HL-60 (cell line): ENCODE data around the gene E4F1.

Experiments used
- DNase-seq, 2 experiments: peaks; one replicate each; pipeline ENCODE4 v3.0.0-alpha.2; 2010 to 2020; ENCODE audit warnings: low read depth in 1 of 2, low spot score in 1 of 2
- H3K27ac ChIP-seq: fragments of 250-450 bp; sonication (Bioruptor Pico); replicated peaks from 2 replicates; pipeline ENCODE4 v1.5.1; 2020; ENCODE audit warnings: mild to moderate bottlenecking, moderate library complexity
- H3K27me3 ChIP-seq: fragments of 250-450 bp; sonication (Bioruptor Pico); 2 replicates; pipeline ENCODE4 v1.5.1; 2021; ENCODE audit warnings: mild to moderate bottlenecking, moderate library complexity; ENCODE audit not compliant: insufficient read depth, poor library complexity, severe bottlenecking
- H3K4me3 ChIP-seq: replicated peaks from 2 replicates; pipeline ENCODE4 v1.5.1; 2011; ENCODE audit warnings: mild to moderate bottlenecking, control low read depth, low read length; ENCODE audit not compliant: insufficient read depth
- GABPA ChIP-seq: IDR thresholded peaks from 2 replicates; pipeline ENCODE4 v1.6.1; 2012; ENCODE audit warnings: low read depth
- POLR2AphosphoS5 ChIP-seq: IDR thresholded peaks from 2 replicates; pipeline ENCODE4 v1.6.1; 2012; ENCODE audit warnings: low read depth
- SPI1 ChIP-seq: IDR thresholded peaks from 2 replicates; pipeline ENCODE4 v1.6.1; 2012; ENCODE audit warnings: low read depth, mild to moderate bottlenecking, borderline replicate concordance
- TF ChIP-seq, protein P1 (sequence below): IDR thresholded peaks from 2 replicates; pipeline ENCODE4 v1.6.1; 2012; ENCODE audit warnings: low read depth; ENCODE audit not compliant: insufficient replicate concordance
- TF ChIP-seq, protein P2 (sequence below): IDR thresholded peaks from one replicate; pipeline ENCODE4 v1.5.1; 2011; ENCODE audit warnings: low read length, control low read depth, inconsistent platforms; ENCODE audit not compliant: insufficient read depth

The E4F1 gene

DNA sequence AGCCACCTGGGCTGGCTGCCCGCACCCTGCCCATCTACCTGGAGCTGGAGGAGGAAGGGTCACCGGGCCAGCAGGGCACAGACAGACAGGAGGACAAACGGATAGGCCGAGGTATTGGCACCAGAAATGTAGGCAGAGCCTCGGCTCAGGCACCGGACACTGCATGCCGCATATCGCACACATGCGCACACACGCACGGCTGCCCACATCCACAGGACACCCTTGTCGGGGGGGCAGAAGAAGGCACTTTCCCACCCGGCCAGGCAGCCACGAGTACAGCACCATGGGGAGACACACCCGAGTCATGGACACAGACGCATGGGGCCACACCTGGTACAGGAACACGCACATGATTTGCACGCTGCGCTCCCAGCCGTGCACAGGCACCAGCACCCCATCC lies 41.4 kb upstream of the E4F1 start:
- TF ChIP-seq, protein P1, sequence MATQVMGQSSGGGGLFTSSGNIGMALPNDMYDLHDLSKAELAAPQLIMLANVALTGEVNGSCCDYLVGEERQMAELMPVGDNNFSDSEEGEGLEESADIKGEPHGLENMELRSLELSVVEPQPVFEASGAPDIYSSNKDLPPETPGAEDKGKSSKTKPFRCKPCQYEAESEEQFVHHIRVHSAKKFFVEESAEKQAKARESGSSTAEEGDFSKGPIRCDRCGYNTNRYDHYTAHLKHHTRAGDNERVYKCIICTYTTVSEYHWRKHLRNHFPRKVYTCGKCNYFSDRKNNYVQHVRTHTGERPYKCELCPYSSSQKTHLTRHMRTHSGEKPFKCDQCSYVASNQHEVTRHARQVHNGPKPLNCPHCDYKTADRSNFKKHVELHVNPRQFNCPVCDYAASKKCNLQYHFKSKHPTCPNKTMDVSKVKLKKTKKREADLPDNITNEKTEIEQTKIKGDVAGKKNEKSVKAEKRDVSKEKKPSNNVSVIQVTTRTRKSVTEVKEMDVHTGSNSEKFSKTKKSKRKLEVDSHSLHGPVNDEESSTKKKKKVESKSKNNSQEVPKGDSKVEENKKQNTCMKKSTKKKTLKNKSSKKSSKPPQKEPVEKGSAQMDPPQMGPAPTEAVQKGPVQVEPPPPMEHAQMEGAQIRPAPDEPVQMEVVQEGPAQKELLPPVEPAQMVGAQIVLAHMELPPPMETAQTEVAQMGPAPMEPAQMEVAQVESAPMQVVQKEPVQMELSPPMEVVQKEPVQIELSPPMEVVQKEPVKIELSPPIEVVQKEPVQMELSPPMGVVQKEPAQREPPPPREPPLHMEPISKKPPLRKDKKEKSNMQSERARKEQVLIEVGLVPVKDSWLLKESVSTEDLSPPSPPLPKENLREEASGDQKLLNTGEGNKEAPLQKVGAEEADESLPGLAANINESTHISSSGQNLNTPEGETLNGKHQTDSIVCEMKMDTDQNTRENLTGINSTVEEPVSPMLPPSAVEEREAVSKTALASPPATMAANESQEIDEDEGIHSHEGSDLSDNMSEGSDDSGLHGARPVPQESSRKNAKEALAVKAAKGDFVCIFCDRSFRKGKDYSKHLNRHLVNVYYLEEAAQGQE: no peak
- TF ChIP-seq SPI1 (no peak), GABPA (no peak), POLR2AphosphoS5 (no peak)
- TF ChIP-seq, protein P2, sequence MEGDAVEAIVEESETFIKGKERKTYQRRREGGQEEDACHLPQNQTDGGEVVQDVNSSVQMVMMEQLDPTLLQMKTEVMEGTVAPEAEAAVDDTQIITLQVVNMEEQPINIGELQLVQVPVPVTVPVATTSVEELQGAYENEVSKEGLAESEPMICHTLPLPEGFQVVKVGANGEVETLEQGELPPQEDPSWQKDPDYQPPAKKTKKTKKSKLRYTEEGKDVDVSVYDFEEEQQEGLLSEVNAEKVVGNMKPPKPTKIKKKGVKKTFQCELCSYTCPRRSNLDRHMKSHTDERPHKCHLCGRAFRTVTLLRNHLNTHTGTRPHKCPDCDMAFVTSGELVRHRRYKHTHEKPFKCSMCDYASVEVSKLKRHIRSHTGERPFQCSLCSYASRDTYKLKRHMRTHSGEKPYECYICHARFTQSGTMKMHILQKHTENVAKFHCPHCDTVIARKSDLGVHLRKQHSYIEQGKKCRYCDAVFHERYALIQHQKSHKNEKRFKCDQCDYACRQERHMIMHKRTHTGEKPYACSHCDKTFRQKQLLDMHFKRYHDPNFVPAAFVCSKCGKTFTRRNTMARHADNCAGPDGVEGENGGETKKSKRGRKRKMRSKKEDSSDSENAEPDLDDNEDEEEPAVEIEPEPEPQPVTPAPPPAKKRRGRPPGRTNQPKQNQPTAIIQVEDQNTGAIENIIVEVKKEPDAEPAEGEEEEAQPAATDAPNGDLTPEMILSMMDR: no peak
- Histone ChIP-seq H3K4me3 (no peak overlapping the region), H3K27ac (no peak overlapping the region), H3K27me3 (peaks cover 3% of the 10 kb centered on the region)
- DNase-seq: no peak

DNA sequence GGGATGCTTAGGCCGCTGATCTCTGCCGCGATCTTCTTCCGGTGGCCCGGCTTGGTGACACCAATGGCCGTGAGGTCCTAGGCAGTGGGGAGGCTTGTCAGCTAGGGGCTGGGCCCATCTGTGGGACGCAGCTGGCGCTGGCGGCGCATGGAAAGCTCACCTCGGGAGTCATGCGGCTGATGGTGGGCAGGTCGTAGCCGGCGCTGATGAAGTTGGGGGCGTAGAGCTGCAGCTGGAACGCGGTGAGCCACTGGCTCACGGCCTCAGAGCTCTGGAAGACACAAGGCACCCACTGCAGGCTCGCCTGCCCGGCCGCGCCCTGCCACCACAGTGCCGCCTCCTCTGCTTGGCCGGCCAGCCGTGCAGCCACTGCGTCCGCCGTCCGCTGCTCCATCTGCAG lies 39.7 kb upstream of the E4F1 start:
- Histone ChIP-seq H3K27ac (no peak overlapping the region), H3K4me3 (no peak overlapping the region), H3K27me3 (peaks cover 3% of the 10 kb centered on the region)
- no peak for DNase-seq
- TF ChIP-seq GABPA (no peak), SPI1 (no peak), POLR2AphosphoS5 (no peak)
- TF ChIP-seq, protein P2: no peak
- TF ChIP-seq, protein P1: no peak

DNA sequence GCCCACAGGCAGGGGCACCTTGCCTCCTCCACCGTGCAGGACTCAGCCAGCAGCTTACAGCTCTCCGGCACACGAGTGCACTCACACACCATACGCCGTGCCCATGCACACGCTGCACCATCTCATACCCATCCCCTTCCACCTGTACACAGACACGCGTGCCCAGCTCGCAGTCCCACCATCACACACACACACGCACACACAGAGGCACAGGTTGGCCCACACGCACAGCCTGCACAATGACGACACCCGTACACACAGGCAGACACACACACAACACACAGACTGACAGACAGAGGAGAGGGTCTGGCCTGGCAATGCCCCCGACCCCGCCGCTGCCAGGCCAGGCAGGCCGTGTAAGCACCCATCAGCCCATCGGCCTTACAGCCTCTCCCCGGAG lies 39.0 kb upstream of the E4F1 start:
- Histone ChIP-seq H3K27ac (no peak overlapping the region), H3K4me3 (no peak overlapping the region), H3K27me3 (peaks cover 3% of the 10 kb centered on the region)
- DNase-seq: no peak
- no peak for TF ChIP-seq POLR2AphosphoS5
- TF ChIP-seq SPI1: no peak
- TF ChIP-seq GABPA: no peak
- TF ChIP-seq, protein P2: no peak
- TF ChIP-seq, protein P1: no peak
